ENCODE data around the gene HGD.
"Not testable (repeated sequence)": the region's sequence is repeated elsewhere in the genome, so short reads cannot be mapped to it uniquely, and the experiment has no call there.

Gene HGD, protein sequence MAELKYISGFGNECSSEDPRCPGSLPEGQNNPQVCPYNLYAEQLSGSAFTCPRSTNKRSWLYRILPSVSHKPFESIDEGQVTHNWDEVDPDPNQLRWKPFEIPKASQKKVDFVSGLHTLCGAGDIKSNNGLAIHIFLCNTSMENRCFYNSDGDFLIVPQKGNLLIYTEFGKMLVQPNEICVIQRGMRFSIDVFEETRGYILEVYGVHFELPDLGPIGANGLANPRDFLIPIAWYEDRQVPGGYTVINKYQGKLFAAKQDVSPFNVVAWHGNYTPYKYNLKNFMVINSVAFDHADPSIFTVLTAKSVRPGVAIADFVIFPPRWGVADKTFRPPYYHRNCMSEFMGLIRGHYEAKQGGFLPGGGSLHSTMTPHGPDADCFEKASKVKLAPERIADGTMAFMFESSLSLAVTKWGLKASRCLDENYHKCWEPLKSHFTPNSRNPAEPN

DNA sequence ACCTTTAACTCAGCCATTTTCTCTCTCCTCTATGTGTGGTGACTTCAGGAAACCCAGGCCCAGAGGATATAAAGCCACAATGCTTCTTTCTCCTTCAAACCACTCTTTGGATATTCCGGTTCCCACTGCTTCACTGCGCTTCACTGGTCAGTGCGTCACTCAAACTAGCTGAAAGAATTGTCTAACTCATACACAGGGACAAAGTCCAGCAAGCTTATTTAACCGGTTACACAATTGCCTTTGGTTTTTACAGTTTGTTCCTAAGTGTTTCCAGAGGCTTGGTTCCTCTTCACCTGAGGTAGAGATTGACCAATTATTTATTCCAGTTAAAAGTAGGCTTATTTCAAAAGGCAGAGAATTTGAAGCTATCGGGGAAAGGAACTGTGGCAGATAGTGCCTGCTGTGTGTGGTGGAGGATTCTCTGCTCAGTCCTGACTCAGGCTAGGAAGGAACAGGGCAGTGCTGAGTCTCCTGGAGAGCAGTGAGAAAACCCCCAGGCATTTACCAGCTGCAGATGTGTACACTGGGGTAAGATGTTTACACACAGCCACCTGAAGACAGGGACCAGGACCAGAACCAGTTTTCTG is at the start of gene HGD:
Gene HGD (minus strand): TSS at position 145 of the 587 bp plus-strand sequence. CDS start 128 bp downstream, at position 17.
- H3K4me1 ChIP-seq (ENCODE audit: insufficient read depth, low read length) = peaks cover 28% of the 10 kb centered on the region
- H3K9ac ChIP-seq (ENCODE audit: low read depth, low read length) = no peak within 1 kb of the TSS
- no peaks in the 10 kb centered on the region; the same call in 1 of the 2 replicates for H3K9me3 ChIP-seq (ENCODE audit: control insufficient read depth, insufficient read depth, low read length)
- H3K36me3 ChIP-seq (ENCODE audit: insufficient read depth, low read length) = no peaks in the 10 kb centered on the region

DNA sequence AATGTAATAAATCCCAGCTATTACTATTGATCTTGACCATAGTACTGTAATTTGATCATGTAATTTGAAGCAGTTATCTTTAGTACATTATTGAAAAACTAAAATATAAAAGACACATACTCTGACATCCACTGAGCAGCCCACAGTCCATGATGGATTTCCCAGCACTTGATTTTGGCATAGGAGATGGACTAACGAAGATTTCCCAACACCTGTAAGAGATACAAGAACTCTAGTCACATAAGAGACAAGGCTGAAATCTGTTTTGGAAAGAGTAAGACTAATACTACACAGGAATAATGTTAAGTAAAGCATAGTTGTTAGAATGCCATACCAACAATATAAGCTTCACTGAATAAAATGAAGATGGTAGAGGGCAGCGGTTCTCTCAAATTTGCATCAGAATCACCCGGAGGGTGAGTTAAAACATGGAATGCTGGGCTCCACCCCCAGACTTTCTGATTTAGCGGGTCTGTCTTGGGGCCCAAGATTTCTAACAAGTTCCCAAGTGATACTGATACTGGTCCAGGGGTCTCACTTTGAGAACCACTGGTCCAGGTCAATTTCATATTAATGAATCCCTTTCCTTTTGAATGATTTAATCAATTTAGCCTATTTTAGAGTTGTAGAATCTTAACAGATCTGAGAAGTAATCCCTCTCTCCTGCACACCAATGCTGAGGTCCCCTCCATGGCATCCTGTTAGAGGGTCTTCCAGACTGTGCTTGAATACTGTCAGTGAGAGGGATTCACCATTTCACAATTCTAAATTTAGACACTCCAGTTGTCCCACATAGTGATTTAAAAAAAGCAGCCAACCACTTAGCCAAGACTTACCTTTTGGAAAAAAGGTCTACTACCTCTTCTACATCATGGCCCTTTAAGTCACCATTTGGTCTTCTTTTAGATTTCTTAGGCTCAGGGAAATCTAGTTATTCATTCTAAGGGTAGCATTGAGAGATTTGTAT is 48.8 kb upstream of the HGD start:
- Histone ChIP-seq H3K9me3 (ENCODE audit: control insufficient read depth, insufficient read depth, low read length) (no peaks in the 10 kb centered on the region), H3K4me1 (ENCODE audit: insufficient read depth, low read length) (peaks cover 12% of the 10 kb centered on the region), H3K9ac (ENCODE audit: low read depth, low read length) (no peak overlapping the region), H3K36me3 (ENCODE audit: insufficient read depth, low read length) (peaks cover 3% of the 10 kb centered on the region; the same call in 1 of the 2 replicates)

DNA sequence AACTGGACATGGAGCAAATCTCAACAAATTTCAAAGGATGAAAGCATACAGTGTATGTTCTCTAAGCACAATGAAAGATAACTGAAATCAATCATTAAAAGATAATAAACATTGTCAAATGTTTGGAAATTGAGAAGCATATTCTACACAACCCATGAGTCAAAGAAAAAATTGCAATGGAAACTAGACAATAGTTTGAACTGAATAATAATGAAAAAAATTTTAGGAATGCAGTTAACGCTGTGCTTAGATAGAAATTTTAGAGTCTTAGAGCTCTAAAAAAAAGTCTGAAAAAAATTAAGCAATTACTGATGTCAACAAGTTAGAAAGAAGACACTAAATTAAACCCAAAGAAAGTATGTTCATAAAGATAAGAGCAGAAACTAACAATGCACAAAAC is 44.8 kb upstream of the HGD start:
- Histone ChIP-seq H3K4me1 (ENCODE audit: insufficient read depth, low read length) (peaks cover 12% of the 10 kb centered on the region), H3K9ac (ENCODE audit: low read depth, low read length) (no peak overlapping the region), H3K36me3 (ENCODE audit: insufficient read depth, low read length) (no peaks in the 10 kb centered on the region), H3K9me3 (ENCODE audit: control insufficient read depth, insufficient read depth, low read length) (no peaks in the 10 kb centered on the region)

DNA sequence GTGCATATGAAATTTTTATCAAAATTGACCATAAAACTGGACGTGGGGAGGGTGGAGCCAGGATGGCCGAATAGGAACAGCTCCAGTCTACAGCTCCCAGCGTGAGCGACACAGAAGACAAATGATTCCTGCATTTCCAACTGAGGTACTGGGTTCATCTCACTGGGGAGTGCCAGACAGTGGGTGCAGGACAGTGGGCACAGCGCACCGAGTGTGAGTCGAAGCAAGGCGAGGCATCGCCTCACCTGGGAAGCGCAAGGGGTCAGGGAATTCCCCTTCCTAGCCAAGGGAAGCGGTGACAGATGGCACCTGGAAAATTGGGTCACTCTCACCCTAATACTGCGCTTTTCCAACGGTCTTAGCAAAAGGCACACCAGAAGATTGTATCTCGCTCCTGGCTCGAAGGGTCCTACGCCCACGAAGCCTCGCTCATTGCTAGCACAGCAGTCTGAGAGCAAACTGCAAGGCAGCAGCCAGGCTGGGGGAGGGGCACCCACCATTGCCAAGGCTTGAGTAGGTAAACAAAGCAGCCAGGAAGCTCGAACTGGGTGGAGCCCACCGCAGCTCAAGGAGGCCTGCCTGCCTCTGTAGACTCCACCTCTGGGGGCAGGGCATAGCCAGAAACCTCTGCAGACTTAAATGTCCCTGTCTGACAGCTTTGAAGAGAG is 37.3 kb upstream of the HGD start:
- H3K9ac ChIP-seq (ENCODE audit: low read depth, low read length) = peak overlapping the region; percentile 53
- not testable (repeated sequence) for H3K36me3 ChIP-seq (ENCODE audit: insufficient read depth, low read length); H3K9me3 ChIP-seq (ENCODE audit: control insufficient read depth, insufficient read depth, low read length); H3K4me1 ChIP-seq (ENCODE audit: insufficient read depth, low read length)

DNA sequence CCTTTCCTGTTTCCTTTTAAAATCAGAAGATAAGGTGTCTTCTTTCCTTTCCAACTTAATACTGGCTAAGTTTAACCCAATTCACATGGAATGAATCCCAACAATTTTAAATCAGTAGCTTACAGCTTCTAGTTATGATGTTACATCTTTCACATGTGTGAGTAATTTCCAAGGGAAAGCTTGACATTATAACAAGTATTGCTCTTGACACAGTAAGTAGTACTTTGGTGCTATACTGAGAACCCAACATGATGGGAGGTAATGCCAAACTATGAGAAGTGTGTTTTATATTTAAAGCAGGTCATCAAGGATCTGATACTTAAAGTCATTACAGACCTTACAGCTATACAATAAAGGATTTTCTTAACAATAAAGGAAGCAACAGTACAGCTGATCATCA is 31.2 kb upstream of the HGD start:
- Histone ChIP-seq H3K9ac (ENCODE audit: low read depth, low read length) (no peak overlapping the region), H3K36me3 (ENCODE audit: insufficient read depth, low read length) (no peaks in the 10 kb centered on the region), H3K9me3 (ENCODE audit: control insufficient read depth, insufficient read depth, low read length) (no peaks in the 10 kb centered on the region)

DNA sequence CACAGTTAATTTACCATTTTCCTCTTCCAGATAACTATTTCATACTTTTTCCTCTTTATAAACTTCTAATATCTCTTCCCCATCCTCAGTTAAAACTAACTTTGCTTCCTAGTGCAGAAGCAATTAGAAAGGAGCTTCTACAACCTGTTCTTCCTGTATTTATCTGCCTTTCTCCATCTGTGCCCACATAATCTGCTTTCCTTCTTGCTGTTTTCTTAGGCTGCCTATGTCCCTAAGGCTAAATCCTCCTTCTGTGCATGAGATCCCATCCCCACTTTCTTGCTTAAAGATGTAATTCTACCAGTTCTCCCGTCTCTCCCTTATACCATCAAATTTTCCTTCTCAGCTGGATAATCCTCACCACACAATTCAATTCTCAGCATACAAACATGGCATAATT is 28.3 kb upstream of the HGD start:
- Histone ChIP-seq H3K36me3 (ENCODE audit: insufficient read depth, low read length) (no peaks in the 10 kb centered on the region), H3K9me3 (ENCODE audit: control insufficient read depth, insufficient read depth, low read length) (no peaks in the 10 kb centered on the region), H3K9ac (ENCODE audit: low read depth, low read length) (no peak overlapping the region), H3K4me1 (ENCODE audit: insufficient read depth, low read length) (no peaks in the 10 kb centered on the region)

More for the DNA sequence above, 31.2 kb upstream of the HGD start:
- H3K4me1 ChIP-seq (ENCODE audit: insufficient read depth, low read length) = no peaks in the 10 kb centered on the region

- no peaks in the 10 kb centered on the region for H3K9me3 ChIP-seq (ENCODE audit: control insufficient read depth, insufficient read depth, low read length)
- no peaks in the 10 kb centered on the region for H3K36me3 ChIP-seq (ENCODE audit: insufficient read depth, low read length)
- no peak overlapping the region for H3K9ac ChIP-seq (ENCODE audit: low read depth, low read length)
- no peaks in the 10 kb centered on the region for H3K4me1 ChIP-seq (ENCODE audit: insufficient read depth, low read length)
Observed at GRCh38 chr3:120708408-120708807, 26.4 kb upstream of the HGD start.

- Histone ChIP-seq H3K9ac (ENCODE audit: low read depth, low read length) (no peak overlapping the region), H3K4me1 (ENCODE audit: insufficient read depth, low read length) (no peaks in the 10 kb centered on the region), H3K36me3 (ENCODE audit: insufficient read depth, low read length) (no peaks in the 10 kb centered on the region), H3K9me3 (ENCODE audit: control insufficient read depth, insufficient read depth, low read length) (no peaks in the 10 kb centered on the region; the same call in 1 of the 2 replicates)
Observed at GRCh38 chr3:120706950-120707349, 24.9 kb upstream of the HGD start.

DNA sequence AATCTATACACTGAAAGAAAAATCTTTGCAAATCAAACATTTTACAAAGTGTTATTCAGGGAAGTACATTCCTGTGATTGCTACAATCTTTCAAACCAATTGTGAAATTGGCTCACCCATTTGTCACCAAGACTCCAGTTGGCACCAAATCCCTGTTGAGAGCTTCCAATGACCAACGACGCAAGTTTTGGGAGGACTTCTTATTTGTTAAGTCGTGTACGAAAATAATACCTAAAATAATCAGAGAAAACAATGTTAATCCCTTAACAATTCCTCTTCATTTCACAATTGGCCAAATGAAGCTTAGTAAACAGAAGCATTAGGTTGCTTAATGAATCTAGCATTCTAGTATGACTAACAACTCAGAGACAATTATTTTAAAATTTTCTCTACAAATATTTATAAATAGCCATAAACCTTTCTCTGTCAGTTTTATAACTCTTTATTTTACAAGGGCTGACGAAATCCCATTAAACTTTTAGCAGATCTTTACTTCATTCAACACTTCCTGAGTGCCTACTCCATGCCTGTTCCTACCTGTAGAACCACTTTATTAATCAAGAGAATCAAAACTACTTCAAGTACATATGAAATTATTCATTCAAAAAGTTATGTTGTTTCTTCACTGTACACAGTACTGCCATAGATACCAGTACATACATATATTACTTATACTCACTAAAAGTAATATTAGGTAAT is 24.0 kb upstream of the HGD start:
- no peaks in the 10 kb centered on the region for H3K4me1 ChIP-seq (ENCODE audit: insufficient read depth, low read length)
- no peaks in the 10 kb centered on the region for H3K36me3 ChIP-seq (ENCODE audit: insufficient read depth, low read length)
- no peaks in the 10 kb centered on the region; the same call in 1 of the 2 replicates for H3K9me3 ChIP-seq (ENCODE audit: control insufficient read depth, insufficient read depth, low read length)
- H3K9ac ChIP-seq (ENCODE audit: low read depth, low read length) = no peak overlapping the region

DNA sequence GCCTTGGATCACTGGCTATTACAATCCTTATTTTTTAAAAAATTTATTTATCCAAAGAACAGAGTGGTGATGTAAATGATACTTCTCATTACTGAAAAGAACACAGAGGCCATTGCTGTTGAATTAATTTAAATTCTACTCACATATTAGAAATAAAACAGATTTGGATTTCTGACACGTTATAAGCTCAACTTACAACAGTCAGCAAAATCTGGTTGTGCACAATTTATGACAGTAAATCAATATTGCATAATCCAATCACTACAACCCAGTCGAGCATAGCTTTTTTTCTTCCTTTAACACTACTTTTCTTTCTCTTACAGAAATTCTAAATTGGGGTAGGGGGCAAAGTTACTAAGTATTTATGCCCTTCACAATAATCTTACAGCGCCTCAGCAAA is 17.3 kb upstream of the HGD start:
- Histone ChIP-seq H3K4me1 (ENCODE audit: insufficient read depth, low read length) (peaks cover 6% of the 10 kb centered on the region; the same call in 1 of the 2 replicates), H3K9me3 (ENCODE audit: control insufficient read depth, insufficient read depth, low read length) (no peaks in the 10 kb centered on the region; the same call in 1 of the 2 replicates), H3K9ac (ENCODE audit: low read depth, low read length) (no peak overlapping the region), H3K36me3 (ENCODE audit: insufficient read depth, low read length) (no peaks in the 10 kb centered on the region)

DNA sequence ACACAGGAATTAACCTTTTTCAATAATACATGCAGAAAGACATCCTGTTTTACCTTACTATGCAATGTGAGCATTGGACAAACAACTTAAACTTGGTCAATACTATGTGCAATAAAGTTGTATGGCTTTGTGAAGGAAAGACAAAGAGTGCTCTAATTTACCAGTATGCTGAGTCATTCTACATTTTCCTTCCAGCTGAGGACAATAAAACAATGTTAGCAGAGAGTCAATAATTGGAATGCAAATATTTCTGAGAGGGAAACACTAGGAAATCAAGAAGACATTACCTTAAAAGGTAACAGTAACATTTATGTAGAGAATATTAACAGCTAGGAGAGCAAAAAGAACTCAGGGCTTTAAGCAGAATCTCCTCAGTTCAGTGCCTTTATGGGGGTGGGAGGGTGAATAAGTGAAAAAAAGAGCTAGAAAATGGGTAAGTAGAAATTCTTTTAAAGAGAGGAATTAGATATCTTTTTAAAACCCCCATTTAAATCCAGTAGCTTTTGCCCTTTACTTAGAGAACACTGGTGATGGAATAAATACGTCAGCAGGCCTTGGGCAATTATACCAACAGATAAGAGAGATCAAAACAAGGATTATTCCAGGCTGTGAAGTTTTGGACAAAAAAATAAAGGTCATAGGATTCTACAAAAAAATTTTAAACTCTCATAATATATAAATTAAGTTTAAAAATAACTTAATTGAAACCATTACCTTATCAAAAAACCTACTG is 11.6 kb upstream of the HGD start:
- no peaks in the 10 kb centered on the region for H3K36me3 ChIP-seq (ENCODE audit: insufficient read depth, low read length)
- H3K4me1 ChIP-seq (ENCODE audit: insufficient read depth, low read length) = peaks cover 21% of the 10 kb centered on the region
- H3K9ac ChIP-seq (ENCODE audit: low read depth, low read length) = no peak overlapping the region
- H3K9me3 ChIP-seq (ENCODE audit: control insufficient read depth, insufficient read depth, low read length) = no peaks in the 10 kb centered on the region; the same call in 1 of the 2 replicates

DNA sequence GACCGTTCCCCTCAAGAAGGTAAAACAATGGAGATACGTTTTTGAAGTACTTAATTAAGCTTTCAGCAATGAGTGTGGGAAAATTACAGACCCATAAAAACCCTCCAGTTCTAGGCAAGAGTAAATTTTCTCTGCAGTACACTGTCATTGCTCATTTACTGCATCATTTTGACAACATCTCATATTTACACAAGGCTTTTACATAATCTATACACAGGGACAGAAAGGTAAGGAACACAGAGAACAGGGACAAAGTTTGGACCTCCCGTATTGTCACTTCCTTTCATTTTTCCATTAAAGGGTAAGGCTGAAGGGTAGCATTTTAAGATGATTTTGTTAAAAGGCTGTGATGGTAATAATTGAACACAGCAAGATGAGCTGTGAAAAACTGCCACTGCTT is 7.4 kb upstream of the HGD start:
- no peaks in the 10 kb centered on the region; the same call in 1 of the 2 replicates for H3K9me3 ChIP-seq (ENCODE audit: control insufficient read depth, insufficient read depth, low read length)
- peaks cover 15% of the 10 kb centered on the region for H3K4me1 ChIP-seq (ENCODE audit: insufficient read depth, low read length)
- H3K9ac ChIP-seq (ENCODE audit: low read depth, low read length) = no peak overlapping the region
- H3K36me3 ChIP-seq (ENCODE audit: insufficient read depth, low read length) = no peaks in the 10 kb centered on the region

DNA sequence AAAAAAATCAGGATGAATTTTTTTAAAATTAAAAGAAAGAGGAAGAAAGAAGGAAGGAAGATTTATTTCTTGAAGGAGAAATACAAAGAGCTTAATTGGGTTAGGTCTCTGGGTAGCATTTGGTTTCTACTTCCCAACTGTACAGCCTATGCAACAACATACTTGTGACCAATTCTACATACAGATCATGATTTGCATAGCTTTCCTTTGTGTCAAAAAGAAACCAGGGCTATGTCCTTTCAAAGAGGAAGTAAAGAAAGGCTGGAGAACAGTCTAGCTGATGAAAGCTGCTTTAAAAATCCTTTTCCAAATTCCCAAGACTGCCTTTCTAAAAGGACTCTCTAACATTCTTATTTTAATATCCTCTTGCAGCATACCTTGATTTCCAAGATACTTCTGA is 6.1 kb upstream of the HGD start:
- no peaks in the 10 kb centered on the region; the same call in 1 of the 2 replicates for H3K9me3 ChIP-seq (ENCODE audit: control insufficient read depth, insufficient read depth, low read length)
- no peak overlapping the region for H3K9ac ChIP-seq (ENCODE audit: low read depth, low read length)
- H3K4me1 ChIP-seq (ENCODE audit: insufficient read depth, low read length) = peaks cover 2% of the 10 kb centered on the region; the same call in 1 of the 2 replicates
- H3K36me3 ChIP-seq (ENCODE audit: insufficient read depth, low read length) = no peaks in the 10 kb centered on the region
